ENCODE data around the gene HOXB8. TPM values are rescaled to one million over a fixed set of nuclear protein-coding genes. Genes with fewer than 3 reads are reported as not detected.

The HOXB8 gene
- total RNA-seq, 4 donors from 2014 or later = 1.8 to 21.3 (median 8.9) TPM

GRCh38 chr17:48631693-48632578 lies 16.8 kb upstream of the HOXB8 start:
- H3K27ac ChIP-seq = peak overlapping the region; percentile 83 to 93 (median 88)
- DNase-seq = no peak
- peak overlapping the region in 2 of 4 donors; percentile 27 to 39 for H3K4me3 ChIP-seq
- no peaks in the 10 kb centered on the region for H3K9me3 ChIP-seq
- H3K36me3 ChIP-seq = no peaks in the 10 kb centered on the region
- WGBS, 2 donors (ENCODE audit: low coverage in 1 of 2) = 34 to 44% methylated on average over 4 to 7 of the region's 7 CpGs
- in situ Hi-C loops (cut with MboI; ENCODE audit: low pct_ligation_motif_present in 1 of 4, low pct_unique_long_range_greater_than_20kb in 1 of 4, low sequenced_read_pairs in 3 of 4) (no loop called here), intact Hi-C loops (cut with DNase I; ENCODE audit: low total_unique reads) (no loop called here)
- H3K4me1 ChIP-seq = peaks cover 0 to 84% (median 70%) of the 10 kb centered on the region in 4 donors
- H3K27me3 ChIP-seq = peaks cover 99% of the 10 kb centered on the region
- TF ChIP-seq POLR2AphosphoS5 (IDR thresholded peaks at IDR 0.05) (no peak), EP300 (IDR thresholded peaks at IDR 0.05; ENCODE audit: low read depth) (no peak)

GRCh38 chr17:48630925-48631692 lies 16.0 kb upstream of the HOXB8 start:
- Histone ChIP-seq H3K27me3 (peaks cover 99% of the 10 kb centered on the region), H3K4me3 (peak overlapping the region in 1 of 4 donors; percentile 14), H3K27ac (peak overlapping the region; percentile 83 to 93 (median 88)), H3K9me3 (no peaks in the 10 kb centered on the region), H3K36me3 (no peaks in the 10 kb centered on the region), H3K4me1 (peaks cover 6 to 86% (median 72%) of the 10 kb centered on the region in 4 donors)
- in situ Hi-C loops (cut with MboI; ENCODE audit: low pct_ligation_motif_present in 1 of 4, low pct_unique_long_range_greater_than_20kb in 1 of 4, low sequenced_read_pairs in 3 of 4) = no loop called here
- DNase-seq = peak; percentile 81
- intact Hi-C loops (cut with DNase I; ENCODE audit: low total_unique reads) = no loop called here
- 41% methylated on average over 6 to 15 of the region's 15 CpGs for WGBS, 2 donors (ENCODE audit: low coverage in 1 of 2)
- TF ChIP-seq POLR2A (IDR thresholded peaks at IDR 0.05) (peak; percentile 56), EP300 (IDR thresholded peaks at IDR 0.05; ENCODE audit: low read depth) (no peak), POLR2AphosphoS5 (IDR thresholded peaks at IDR 0.05) (peak in 2 of 3 donors; percentile 59 to 69)
- TF ChIP-seq, protein P1, sequence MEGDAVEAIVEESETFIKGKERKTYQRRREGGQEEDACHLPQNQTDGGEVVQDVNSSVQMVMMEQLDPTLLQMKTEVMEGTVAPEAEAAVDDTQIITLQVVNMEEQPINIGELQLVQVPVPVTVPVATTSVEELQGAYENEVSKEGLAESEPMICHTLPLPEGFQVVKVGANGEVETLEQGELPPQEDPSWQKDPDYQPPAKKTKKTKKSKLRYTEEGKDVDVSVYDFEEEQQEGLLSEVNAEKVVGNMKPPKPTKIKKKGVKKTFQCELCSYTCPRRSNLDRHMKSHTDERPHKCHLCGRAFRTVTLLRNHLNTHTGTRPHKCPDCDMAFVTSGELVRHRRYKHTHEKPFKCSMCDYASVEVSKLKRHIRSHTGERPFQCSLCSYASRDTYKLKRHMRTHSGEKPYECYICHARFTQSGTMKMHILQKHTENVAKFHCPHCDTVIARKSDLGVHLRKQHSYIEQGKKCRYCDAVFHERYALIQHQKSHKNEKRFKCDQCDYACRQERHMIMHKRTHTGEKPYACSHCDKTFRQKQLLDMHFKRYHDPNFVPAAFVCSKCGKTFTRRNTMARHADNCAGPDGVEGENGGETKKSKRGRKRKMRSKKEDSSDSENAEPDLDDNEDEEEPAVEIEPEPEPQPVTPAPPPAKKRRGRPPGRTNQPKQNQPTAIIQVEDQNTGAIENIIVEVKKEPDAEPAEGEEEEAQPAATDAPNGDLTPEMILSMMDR (IDR thresholded peaks at IDR 0.05) = no peak

- 43 to 51% methylated on average over 14 to 15 of the region's 15 CpGs for WGBS, 2 donors (ENCODE audit: low coverage in 1 of 2)
- DNase-seq = no peak
- in situ Hi-C loops (cut with MboI; ENCODE audit: low pct_ligation_motif_present in 1 of 4, low pct_unique_long_range_greater_than_20kb in 1 of 4, low sequenced_read_pairs in 3 of 4) = no loop called here
- peaks cover 99% of the 10 kb centered on the region for H3K27me3 ChIP-seq
- TF ChIP-seq, protein P1 (IDR thresholded peaks at IDR 0.05) = no peak
- no peak for TF ChIP-seq EP300 (IDR thresholded peaks at IDR 0.05; ENCODE audit: low read depth)
- TF ChIP-seq POLR2A (IDR thresholded peaks at IDR 0.05) = no peak
- no peak for TF ChIP-seq POLR2AphosphoS5 (IDR thresholded peaks at IDR 0.05)
- no peaks in the 10 kb centered on the region for H3K9me3 ChIP-seq
- peak overlapping the region; percentile 83 to 93 (median 88) for H3K27ac ChIP-seq
- no peak overlapping the region for H3K4me3 ChIP-seq
- intact Hi-C loops (cut with DNase I; ENCODE audit: low total_unique reads) = no loop called here
- peaks cover 9 to 86% (median 75%) of the 10 kb centered on the region in 4 donors for H3K4me1 ChIP-seq
- H3K36me3 ChIP-seq = no peaks in the 10 kb centered on the region
These were observed 15.2 kb upstream of the HOXB8 start for GRCh38 chr17:48630009-48630924.

GRCh38 chr17:48629411-48629759 lies 14.3 kb upstream of the HOXB8 start:
- in situ Hi-C loops (cut with MboI; ENCODE audit: low pct_ligation_motif_present in 1 of 4, low pct_unique_long_range_greater_than_20kb in 1 of 4, low sequenced_read_pairs in 3 of 4) = no loop called here
- WGBS, 2 donors (ENCODE audit: low coverage in 1 of 2) = 28% methylated on average over 5 of the region's 5 CpGs; no CpG with 5 or more reads in 1 of the 2 donors
- no peaks in the 10 kb centered on the region for H3K9me3 ChIP-seq
- H3K27me3 ChIP-seq = peaks cover 99% of the 10 kb centered on the region
- no peak for DNase-seq
- intact Hi-C loops (cut with DNase I; ENCODE audit: low total_unique reads) = no loop called here
- peak overlapping the region in 1 of 4 donors; percentile 3 for H3K4me3 ChIP-seq
- TF ChIP-seq POLR2A (IDR thresholded peaks at IDR 0.05) (no peak), POLR2AphosphoS5 (IDR thresholded peaks at IDR 0.05) (no peak), EP300 (IDR thresholded peaks at IDR 0.05; ENCODE audit: low read depth) (no peak)
- TF ChIP-seq, protein P1 (IDR thresholded peaks at IDR 0.05) = no peak
- H3K36me3 ChIP-seq = no peaks in the 10 kb centered on the region
- peak overlapping the region; percentile 86 to 93 (median 89) for H3K27ac ChIP-seq
- peaks cover 12 to 84% (median 76%) of the 10 kb centered on the region in 4 donors for H3K4me1 ChIP-seq
